Loucy (cell line): ENCODE data around the gene NEK4.

Experiments used
- H2AFZ ChIP-seq: fragments of 200-600 bp; sonication (generic); 2 replicates; pipeline ENCODE4 v1.6.0; 2016; ENCODE audit warnings: antibody characterized with exemption, mild to moderate bottlenecking, low read length, moderate library complexity
- H3F3A ChIP-seq: fragments of 200-600 bp; 2 replicates; pipeline ENCODE4 v1.6.0; 2016; ENCODE audit warnings: antibody characterized with exemption, low read depth, mild to moderate bottlenecking
- H3K27me3 ChIP-seq: fragments of 200-600 bp; sonication (generic); 2 replicates; pipeline ENCODE4 v1.6.1; 2014; ENCODE audit warnings: low read length, mild to moderate bottlenecking; ENCODE audit not compliant: insufficient read depth, poor library complexity, severe bottlenecking
- H3K36me3 ChIP-seq: fragments of 200-600 bp; sonication (generic); 2 replicates; pipeline ENCODE4 v1.6.1; 2016; ENCODE audit warnings: low read length; ENCODE audit not compliant: insufficient read depth
- H3K4me1 ChIP-seq: fragments of 200-600 bp; sonication (generic); 2 replicates; pipeline ENCODE4 v1.5.1; 2014; ENCODE audit warnings: low read length, mild to moderate bottlenecking; ENCODE audit not compliant: insufficient read depth, poor library complexity, severe bottlenecking
- H3K4me2 ChIP-seq: fragments of 200-600 bp; sonication (generic); 2 replicates; pipeline ENCODE4 v1.6.0; 2014; ENCODE audit warnings: antibody characterized with exemption, low read length, low read depth, mild to moderate bottlenecking; ENCODE audit not compliant: poor library complexity, severe bottlenecking
- H3K4me3 ChIP-seq: fragments of 200-600 bp; sonication (generic); 2 replicates; pipeline ENCODE4 v1.5.1; 2014; ENCODE audit warnings: low read length, mild to moderate bottlenecking, mixed read lengths; ENCODE audit not compliant: poor library complexity, severe bottlenecking
- H3K79me2 ChIP-seq: fragments of 200-600 bp; sonication (generic); 2 replicates; pipeline ENCODE4 v1.6.1; 2014; ENCODE audit warnings: low read length; ENCODE audit not compliant: insufficient read depth
- H3K9ac ChIP-seq: fragments of 200-600 bp; sonication (generic); 2 replicates; pipeline ENCODE4 v1.6.0; 2014; ENCODE audit warnings: mild to moderate bottlenecking, low read depth, low read length, moderate library complexity; ENCODE audit not compliant: poor library complexity, severe bottlenecking
- H3K9me2 ChIP-seq: fragments of 200-600 bp; sonication (generic); replicated peaks from 2 replicates; pipeline ENCODE4 v1.6.1; 2016; ENCODE audit warnings: low read depth, low read length, mixed read lengths
- H3K9me3 ChIP-seq: fragments of 200-600 bp; sonication (generic); 2 replicates; pipeline ENCODE4 v1.6.1; 2014; ENCODE audit warnings: mild to moderate bottlenecking, antibody characterized with exemption, low read length, low read depth; ENCODE audit not compliant: insufficient read depth
- H4K20me1 ChIP-seq: fragments of 200-600 bp; sonication (generic); 2 replicates; pipeline ENCODE4 v1.6.0; 2014; ENCODE audit warnings: antibody characterized with exemption, low read length, mild to moderate bottlenecking; ENCODE audit not compliant: insufficient read depth, poor library complexity, severe bottlenecking
- CTCF ChIP-seq: fragments of 200-600 bp; sonication (generic); conservative IDR thresholded peaks from 2 replicates; pipeline ENCODE4 v1.5.1; 2014; ENCODE audit warnings: mild to moderate bottlenecking, antibody characterized with exemption, low read length
- EZH2phosphoT487 ChIP-seq: fragments of 200-600 bp; IDR thresholded peaks from 2 replicates; pipeline ENCODE4 v1.6.1; 2018; ENCODE audit warnings: antibody characterized with exemption, mild to moderate bottlenecking, moderate library complexity, borderline replicate concordance

NEK4 gene

GRCh38 chr3:52763466-52763865 lies 7.3 kb downstream of the NEK4 start:
- Histone ChIP-seq H3K27me3 (no peaks in the 10 kb centered on the region), H3K9me2 (no peaks in the 10 kb centered on the region), H3K4me2 (no peak overlapping the region), H3F3A (no peaks in the 10 kb centered on the region), H3K4me3 (no peak overlapping the region), H3K4me1 (no peaks in the 10 kb centered on the region), H2AFZ (no peak overlapping the region), H3K79me2 (peaks cover 3% of the 10 kb centered on the region; the same call in 1 of the 2 replicates), H3K9ac (no peak overlapping the region), H4K20me1 (no peaks in the 10 kb centered on the region), H3K9me3 (no peaks in the 10 kb centered on the region), H3K36me3 (peaks cover 37% of the 10 kb centered on the region; the same call in 1 of the 2 replicates)
- TF ChIP-seq CTCF (no peak), EZH2phosphoT487 (no peak)

GRCh38 chr3:52756141-52756540 lies 14.6 kb downstream of the NEK4 start:
- no peak overlapping the region for H2AFZ ChIP-seq
- no peaks in the 10 kb centered on the region for H3K79me2 ChIP-seq
- no peaks in the 10 kb centered on the region for H3K27me3 ChIP-seq
- no peak overlapping the region for H3K4me2 ChIP-seq
- peaks cover 16% of the 10 kb centered on the region; the same call in 1 of the 2 replicates for H3K36me3 ChIP-seq
- TF ChIP-seq EZH2phosphoT487, result no peak
- no peak for TF ChIP-seq CTCF
- H4K20me1 ChIP-seq, result no peaks in the 10 kb centered on the region
- no peaks in the 10 kb centered on the region for H3K9me2 ChIP-seq
- no peaks in the 10 kb centered on the region for H3K4me1 ChIP-seq
- H3K9me3 ChIP-seq, result no peaks in the 10 kb centered on the region
- H3F3A ChIP-seq, result no peaks in the 10 kb centered on the region
- H3K4me3 ChIP-seq, result no peak overlapping the region
- H3K9ac ChIP-seq, result no peak overlapping the region

GRCh38 chr3:52754373-52754772 lies 16.4 kb downstream of the NEK4 start:
- H3K4me2 ChIP-seq, result no peak overlapping the region
- no peak overlapping the region for H3K9ac ChIP-seq
- no peak for TF ChIP-seq CTCF
- TF ChIP-seq EZH2phosphoT487, result no peak
- H2AFZ ChIP-seq, result no peak overlapping the region
- no peaks in the 10 kb centered on the region for H3K79me2 ChIP-seq
- H4K20me1 ChIP-seq, result no peaks in the 10 kb centered on the region
- H3K4me1 ChIP-seq, result no peaks in the 10 kb centered on the region
- H3K9me3 ChIP-seq, result no peaks in the 10 kb centered on the region
- no peaks in the 10 kb centered on the region for H3K27me3 ChIP-seq
- H3K4me3 ChIP-seq, result no peak overlapping the region
- no peaks in the 10 kb centered on the region for H3F3A ChIP-seq
- peaks cover 11% of the 10 kb centered on the region; the same call in 1 of the 2 replicates for H3K36me3 ChIP-seq
- no peaks in the 10 kb centered on the region for H3K9me2 ChIP-seq
